IMR-90 (cell line): ENCODE data around the gene CFAP43. TPM values are rescaled to one million over a fixed set of nuclear protein-coding genes. Genes with fewer than 3 reads are reported as not detected.
A peak's percentile ranks its signal among the peaks of the same experiment; 100 is the strongest.

Experiments used
- ATAC-seq: fragments of 200-7000 bp; cut with Tn5 transposase; 2 replicates; pipeline ENCODE4 v1.9.1; 2020; ENCODE audit warnings: low read depth, mild to moderate bottlenecking, moderate library complexity
- BruUV-seq: library from RNA; stranded (reverse); fragments of 400-500 nt; replicated peaks from 2 replicates; lab custom pipeline; 2021; lab: Mats Ljungman, UMichigan
- CTCF ChIA-PET: fragments of 300-600 bp; formaldehyde crosslinking; extraction: SDS; loops from one replicate; lab custom pipeline; 2021; ENCODE audit warnings: antibody characterized with exemption; lab: Yijun Ruan, JAX
- POLR2A ChIA-PET: fragments of 300-600 bp; sonication (Branson Sonifier 250); formaldehyde crosslinking; loops from one replicate; lab custom pipeline; 2022; ENCODE audit warnings: antibody characterized with exemption; ENCODE audit not compliant: unreplicated experiment; lab: Charles Lee
- DNase-seq: peaks from one replicate; pipeline ENCODE4 v3.0.0; 2013
- H2AFZ ChIP-seq: replicated peaks from 2 replicates; pipeline ENCODE3; 2013; ENCODE audit warnings: low read length, mild to moderate bottlenecking; ENCODE audit not compliant: poor library complexity
- H2AK5ac ChIP-seq: 2 replicates; pipeline ENCODE4 v1.6.1; 2013; ENCODE audit warnings: low read depth, low read length, inconsistent platforms
- H2AK9ac ChIP-seq: replicated peaks from 2 replicates; pipeline ENCODE3; 2013; ENCODE audit warnings: mild to moderate bottlenecking, low read depth, low read length, moderate library complexity; ENCODE audit not compliant: poor library complexity
- H2BK120ac ChIP-seq: 2 replicates; pipeline ENCODE4 v1.6.1; 2013; ENCODE audit warnings: low read depth, low read length, inconsistent platforms
- H2BK15ac ChIP-seq: 3 replicates; pipeline ENCODE4 v1.6.1; 2013; ENCODE audit warnings: low read depth, low read length, inconsistent platforms
- H2BK20ac ChIP-seq: 2 replicates; pipeline ENCODE4 v1.6.1; 2013; ENCODE audit warnings: low read depth, mild to moderate bottlenecking, inconsistent platforms, low read length, moderate library complexity
- H2BK5ac ChIP-seq: 2 replicates; pipeline ENCODE4 v1.6.1; 2013; ENCODE audit warnings: mild to moderate bottlenecking, low read depth, low read length, inconsistent platforms; ENCODE audit not compliant: poor library complexity, severe bottlenecking
- H3K14ac ChIP-seq: replicated peaks from 2 replicates; pipeline ENCODE4 v1.6.1; 2013; ENCODE audit warnings: low read depth, low read length, inconsistent platforms
- H3K18ac ChIP-seq: 2 replicates; pipeline ENCODE4 v1.6.1; 2013; ENCODE audit warnings: low read depth, low read length, control low read depth
- H3K23ac ChIP-seq: 2 replicates; pipeline ENCODE4 v1.6.1; 2013; ENCODE audit warnings: low read depth, low read length, inconsistent platforms
- H3K27ac ChIP-seq: 2 replicates; pipeline ENCODE4 v1.5.1; 2013; ENCODE audit warnings: mild to moderate bottlenecking, control low read depth, low read length; ENCODE audit not compliant: insufficient read depth
- H3K27me3 ChIP-seq: 2 replicates; pipeline ENCODE4 v1.6.1; 2013; ENCODE audit warnings: low read length; ENCODE audit not compliant: control insufficient read depth, insufficient read depth
- H3K36me3 ChIP-seq: 2 replicates; pipeline ENCODE4 v1.6.1; 2013; ENCODE audit warnings: low read length, mixed read lengths; ENCODE audit not compliant: control insufficient read depth, insufficient read depth
- H3K4ac ChIP-seq: 2 replicates; pipeline ENCODE4 v1.6.1; 2013; ENCODE audit warnings: low read depth, low read length, inconsistent platforms
- H3K4me1 ChIP-seq: 2 replicates; pipeline ENCODE4 v1.6.1; 2013; ENCODE audit warnings: low read length, mixed read lengths; ENCODE audit not compliant: control insufficient read depth, insufficient read depth
- H3K4me2 ChIP-seq: 2 replicates; pipeline ENCODE4 v1.6.1; 2013; ENCODE audit warnings: low read depth, mild to moderate bottlenecking, control low read depth, low read length, moderate library complexity
- H3K4me3 ChIP-seq: 2 replicates; pipeline ENCODE4 v1.5.1; 2013; ENCODE audit warnings: low read depth, mild to moderate bottlenecking, control low read depth, low read length, moderate library complexity; ENCODE audit not compliant: insufficient read depth
- H3K56ac ChIP-seq: 2 replicates; pipeline ENCODE4 v1.6.1; 2013; ENCODE audit warnings: low read length, inconsistent platforms; ENCODE audit not compliant: insufficient read depth; ENCODE audit errors: extremely low read depth
- H3K79me1 ChIP-seq, 2 experiments: 2 replicates each; pipeline ENCODE4 v1.6.1; 2013; ENCODE audit warnings: low read length in 2 of 2, inconsistent platforms in 1 of 2, low read depth in 1 of 2
- H3K9ac ChIP-seq: 2 replicates; pipeline ENCODE4 v1.6.1; 2013; ENCODE audit warnings: low read depth, low read length, control low read depth
- H3K9me1 ChIP-seq: 2 replicates; pipeline ENCODE4 v1.6.1; 2013; ENCODE audit warnings: low read length, inconsistent platforms; ENCODE audit not compliant: insufficient read depth
- H3K9me3 ChIP-seq: 2 replicates; pipeline ENCODE4 v1.6.1; 2013; ENCODE audit warnings: low read length; ENCODE audit not compliant: control insufficient read depth, insufficient read depth
- H4K20me1 ChIP-seq: 2 replicates; pipeline ENCODE4 v1.6.1; 2013; ENCODE audit warnings: low read length, inconsistent platforms; ENCODE audit not compliant: insufficient read depth
- H4K5ac ChIP-seq: 2 replicates; pipeline ENCODE4 v1.6.1; 2013; ENCODE audit warnings: mild to moderate bottlenecking, low read depth, low read length, control low read depth
- H4K8ac ChIP-seq, 2 experiments: 2 replicates each; pipeline ENCODE4 v1.6.1; 2013; ENCODE audit warnings: low read depth in 2 of 2, low read length in 2 of 2, control low read depth in 1 of 2, inconsistent platforms in 1 of 2
- H4K91ac ChIP-seq: 2 replicates; pipeline ENCODE4 v1.6.1; 2013; ENCODE audit warnings: low read depth, low read length, inconsistent platforms; ENCODE audit not compliant: insufficient read depth
- BHLHE40 ChIP-seq: fragments of 150-350 bp; IDR thresholded peaks from 2 replicates; pipeline ENCODE4 v1.6.1; 2016; ENCODE audit warnings: mild to moderate bottlenecking, low read depth, low read length
- MAFK ChIP-seq: IDR thresholded peaks from 2 replicates; pipeline ENCODE4 v1.6.1; 2012; ENCODE audit warnings: low read depth, low read length, improper control_type of control experiment
- RCOR1 ChIP-seq: IDR thresholded peaks from 2 replicates; pipeline ENCODE4 v1.6.1; 2012; ENCODE audit warnings: mild to moderate bottlenecking, low read length, improper control_type of control experiment; ENCODE audit not compliant: insufficient replicate concordance
- WGBS, 2 experiments: methylation state at CpG; one replicate each; pipeline versions ENCODE4 v1.1.5 to v1.1.7; 2013; ENCODE audit warnings: missing lambda C conversion rate in 2 of 2; ENCODE audit not compliant: insufficient read length in 1 of 2; ENCODE audit errors: extremely low coverage in 2 of 2; 5-methylcytosine and 5-hydroxymethylcytosine counted together
- dilution Hi-C: fragments of 300-500 bp; cut with HindIII; formaldehyde crosslinking; loops from one replicate; pipeline ENCODE4 v1.14.3; 2018; ENCODE audit warnings: low sequenced_read_pairs; ENCODE audit not compliant: unreplicated experiment
- in situ Hi-C: fragments of 300-500 bp; cut with MboI; formaldehyde crosslinking; loops from 3 replicates; pipeline ENCODE4 v1.14.3; 2019; ENCODE audit warnings: low sequenced_read_pairs, inconsistent platforms, mixed read lengths
- intact Hi-C: fragments of 100-400 bp; cut with micrococcal nuclease; formaldehyde crosslinking; loops from 2 replicates; pipeline ENCODE4 v1.10.0; 2022
- polyA plus RNA-seq, 3 experiments: library from polyadenylated mRNA; depleted of rRNA; stranded (reverse); fragments of >200 nt; gene quantifications; 2 replicates each; pipeline ENCODE4 v1.2.3, GENCODE V29; 2012; ENCODE audit warnings: low replicate concordance in 1 of 3
- total RNA-seq: library from RNA; depleted of rRNA; stranded (reverse); fragments of >200 nt; gene quantifications from 2 replicates; pipeline ENCODE4 v1.2.3, GENCODE V29; 2012
- TF ChIP-seq, protein P1 (sequence below): fragments of 150-350 bp; IDR thresholded peaks from 2 replicates; pipeline ENCODE4 v1.6.1; 2017; ENCODE audit warnings: mild to moderate bottlenecking, antibody characterized with exemption, low read length, low read depth

The CFAP43 gene
- total and polyA plus RNA-seq, 2 of the 4 experiments (the other 2 are of a cell fraction): under 0.01 to 0.05 TPM

DNA sequence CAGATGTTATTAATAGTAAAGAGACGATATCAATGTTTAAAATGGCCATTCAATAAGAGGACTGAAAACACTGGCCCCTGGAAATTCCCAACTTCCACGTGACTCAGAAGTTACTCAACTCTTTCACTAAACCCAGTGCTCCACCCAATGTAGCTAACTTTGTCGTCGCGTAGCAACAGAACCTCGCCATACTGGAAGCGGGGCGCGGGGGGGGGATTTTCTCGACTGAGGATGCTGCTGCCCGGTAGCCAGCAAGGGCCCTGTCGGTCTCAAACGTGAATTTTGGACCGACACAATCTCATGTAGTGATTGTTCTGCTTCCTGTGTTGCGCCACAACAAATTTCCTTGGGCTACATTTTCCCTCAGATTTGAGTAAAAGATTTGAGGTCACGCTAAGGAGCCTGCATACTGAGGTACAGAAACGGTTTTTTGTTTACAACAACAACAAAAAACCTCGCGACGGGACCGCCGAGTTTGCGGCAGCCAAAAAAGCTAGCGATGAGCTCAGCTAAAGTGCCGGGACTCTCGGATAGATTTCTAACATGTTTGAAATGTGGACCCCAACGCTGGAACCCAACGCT is 111.2 kb downstream of the CFAP43 start (continued):
- TF ChIP-seq RCOR1: no peak
- TF ChIP-seq BHLHE40: 0 out of 2 replicates have a peak, but pooled peaks have one; percentile 15
- no peak for TF ChIP-seq MAFK

DNA sequence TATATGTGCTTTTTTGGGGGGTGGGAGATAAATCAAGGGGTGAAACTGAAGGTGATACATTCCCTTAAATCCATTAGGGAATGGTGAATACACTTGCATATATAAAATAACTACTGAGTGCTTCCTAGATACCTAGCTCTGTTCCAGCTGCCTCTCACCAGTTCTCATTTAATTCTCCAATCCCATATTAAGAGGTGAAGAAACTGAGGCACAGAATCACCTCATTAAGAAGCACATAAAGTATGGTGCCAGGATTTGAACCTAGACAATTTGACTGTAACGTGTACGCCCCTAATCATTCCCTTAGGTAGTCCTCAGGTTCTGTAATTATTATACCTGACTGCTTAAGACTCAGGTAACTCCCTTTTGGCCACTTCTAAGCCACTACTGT is 111.7 kb downstream of the CFAP43 start:
- H3K4ac ChIP-seq: peak overlapping the region; percentile 72; the same call in 1 of the 2 replicates
- peak overlapping the region; percentile 9; the same call in 1 of the 2 replicates for H2AK5ac ChIP-seq
- H4K20me1 ChIP-seq: no peaks in the 10 kb centered on the region
- H2BK120ac ChIP-seq: peak overlapping the region; percentile 91
- H3K79me1 ChIP-seq: peaks cover 0 to 7% of the 10 kb centered on the region in 2 experiments; a peak in 2 of 4 replicates
- in situ Hi-C loops (loop anchor here (5.0 kb wide), 1 partner anchor 233 kb away; no protein-coding TSS in a partner anchor), intact Hi-C loops (loop anchor here (2.0 to 5.0 kb wide), 3 partner anchors 87 to 232 kb away; partner anchors contain the start of genes CFAP58 and SLK), dilution Hi-C loops (no loop called here)
- no peak overlapping the region for H2AK9ac ChIP-seq
- H3K23ac ChIP-seq: peak overlapping the region; percentile 72; the same call in 1 of the 2 replicates
- peak overlapping the region; percentile 66; the same call in 1 of the 2 replicates for H3K4me2 ChIP-seq
- no peak overlapping the region; the same call in 1 of the 2 replicates for H3K9ac ChIP-seq
- H3K9me3 ChIP-seq: no peaks in the 10 kb centered on the region
- no peaks in the 10 kb centered on the region; the same call in 1 of the 2 replicates for H3K9me1 ChIP-seq
- ATAC-seq (no peak), DNase-seq (no peak)
- TF ChIP-seq, protein P1, sequence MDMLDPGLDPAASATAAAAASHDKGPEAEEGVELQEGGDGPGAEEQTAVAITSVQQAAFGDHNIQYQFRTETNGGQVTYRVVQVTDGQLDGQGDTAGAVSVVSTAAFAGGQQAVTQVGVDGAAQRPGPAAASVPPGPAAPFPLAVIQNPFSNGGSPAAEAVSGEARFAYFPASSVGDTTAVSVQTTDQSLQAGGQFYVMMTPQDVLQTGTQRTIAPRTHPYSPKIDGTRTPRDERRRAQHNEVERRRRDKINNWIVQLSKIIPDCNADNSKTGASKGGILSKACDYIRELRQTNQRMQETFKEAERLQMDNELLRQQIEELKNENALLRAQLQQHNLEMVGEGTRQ: no peak
- H2BK20ac ChIP-seq: peak overlapping the region; percentile 92
- no peaks in the 10 kb centered on the region for H3K36me3 ChIP-seq
- H3K14ac ChIP-seq: peak overlapping the region; percentile 74
- H4K8ac ChIP-seq: peak overlapping the region; percentile 79 to 89
- peak overlapping the region; percentile 74; the same call in 1 of the 2 replicates for H4K91ac ChIP-seq
- 0 out of 2 replicates have a peak overlapping the region, but pooled peaks have one; percentile 73 for H3K4me3 ChIP-seq
- ChIA-PET POLR2A (interaction anchor here (0.6 to 0.7 kb wide), 3 partner anchors 115 to 221 kb away, joined by 6 to 15 read pairs (median 8); no protein-coding TSS in a partner anchor), CTCF (interaction anchor here (0.6 to 0.7 kb wide), 2 partner anchors 12 to 231 kb away, joined by 3 to 4 read pairs; no protein-coding TSS in a partner anchor)
- H3K27ac ChIP-seq: peak overlapping the region; percentile 7; the same call in 1 of the 2 replicates
- H3K4me1 ChIP-seq: no peaks in the 10 kb centered on the region; the same call in 1 of the 2 replicates
- peak overlapping the region; percentile 92; the same call in 1 of the 2 replicates for H3K18ac ChIP-seq
- H2BK5ac ChIP-seq: peak overlapping the region; percentile 89
- H2AFZ ChIP-seq: no peak overlapping the region
- H4K5ac ChIP-seq: peak overlapping the region; percentile 80
- peak overlapping the region; percentile 19; the same call in 1 of the 2 replicates for H3K56ac ChIP-seq
- no CpG with 5 or more reads among the region's 2 CpGs for WGBS, 2 experiments
- peak overlapping the region; percentile 83; the same call in 2 of the 3 replicates for H2BK15ac ChIP-seq
- H3K27me3 ChIP-seq: no peaks in the 10 kb centered on the region
- BruUV-seq: no TSS peak
